Mesothelial cell of epicardium (in vitro differentiated cells): ENCODE results near the gene ATF2. TPM values are rescaled to one million over a fixed set of nuclear protein-coding genes. Genes with fewer than 3 reads are reported as not detected.

Experiments
- DNase-seq, 2 experiments: peaks; one replicate each; pipeline ENCODE4 v3.0.0; 2021; ENCODE audit warnings: low spot score in 2 of 2; ENCODE audit not compliant: unreplicated experiment in 2 of 2
- H3K27ac Mint-ChIP-seq: 2 replicates; pipeline ENCODE4 v1.8.0; 2021; ENCODE audit warnings: mixed read lengths
- H3K27me3 Mint-ChIP-seq: 2 replicates; pipeline ENCODE4 v1.8.0; 2021; ENCODE audit warnings: low read depth, mixed read lengths
- H3K36me3 Mint-ChIP-seq: 2 replicates; pipeline ENCODE4 v1.8.0; 2021; ENCODE audit warnings: mixed read lengths
- H3K4me1 Mint-ChIP-seq: 2 replicates; pipeline ENCODE4 v1.8.0; 2021; ENCODE audit warnings: mixed read lengths
- H3K4me3 Mint-ChIP-seq: 2 replicates; pipeline ENCODE4 v1.8.0; 2021; ENCODE audit warnings: mild to moderate bottlenecking, moderate library complexity, mixed read lengths
- H3K9me3 Mint-ChIP-seq: 2 replicates; pipeline ENCODE4 v1.8.0; 2021; ENCODE audit warnings: mixed read lengths
- total RNA-seq: library from RNA; stranded (reverse); gene quantifications from 3 replicates; pipeline ENCODE4 v1.2.1, GENCODE V29; 2021
- TF ChIP-seq, protein P1 (sequence below): fragments of 200-600 bp; sonication (generic); IDR thresholded peaks from one replicate; pipeline ENCODE4 v1.5.0; 2021; ENCODE audit warnings: antibody characterized with exemption; ENCODE audit not compliant: unreplicated experiment

ATF2 gene
- total RNA-seq, 1 donor from 2014 or later: 62.7 TPM

DNA sequence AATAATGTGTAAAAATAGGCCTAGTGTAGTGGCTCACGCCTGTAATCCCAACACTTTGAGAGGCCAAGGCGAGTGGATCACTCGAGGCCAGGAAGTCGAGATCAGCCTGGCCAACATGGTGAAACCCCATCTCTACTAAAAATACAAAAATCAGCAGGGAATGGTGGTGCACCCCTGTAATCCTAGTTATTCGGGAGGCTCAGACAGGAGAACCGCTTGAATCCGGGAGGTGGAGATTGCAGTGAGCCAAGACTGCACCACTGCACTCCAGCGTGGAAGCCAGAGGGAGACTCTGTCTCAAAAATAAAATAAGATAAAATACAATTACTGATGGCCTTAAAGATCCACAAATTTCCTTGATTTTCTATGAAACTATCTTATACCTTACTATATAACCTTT is 3.8 kb downstream of the ATF2 start:
- Mint-ChIP-seq H3K9me3 (no peaks in the 10 kb centered on the region), H3K27ac (no peak overlapping the region), H3K36me3 (peaks cover 3% of the 10 kb centered on the region), H3K4me1 (peaks cover 26% of the 10 kb centered on the region), H3K4me3 (no peak overlapping the region), H3K27me3 (no peaks in the 10 kb centered on the region)
- no peak for DNase-seq
- TF ChIP-seq, protein P1, sequence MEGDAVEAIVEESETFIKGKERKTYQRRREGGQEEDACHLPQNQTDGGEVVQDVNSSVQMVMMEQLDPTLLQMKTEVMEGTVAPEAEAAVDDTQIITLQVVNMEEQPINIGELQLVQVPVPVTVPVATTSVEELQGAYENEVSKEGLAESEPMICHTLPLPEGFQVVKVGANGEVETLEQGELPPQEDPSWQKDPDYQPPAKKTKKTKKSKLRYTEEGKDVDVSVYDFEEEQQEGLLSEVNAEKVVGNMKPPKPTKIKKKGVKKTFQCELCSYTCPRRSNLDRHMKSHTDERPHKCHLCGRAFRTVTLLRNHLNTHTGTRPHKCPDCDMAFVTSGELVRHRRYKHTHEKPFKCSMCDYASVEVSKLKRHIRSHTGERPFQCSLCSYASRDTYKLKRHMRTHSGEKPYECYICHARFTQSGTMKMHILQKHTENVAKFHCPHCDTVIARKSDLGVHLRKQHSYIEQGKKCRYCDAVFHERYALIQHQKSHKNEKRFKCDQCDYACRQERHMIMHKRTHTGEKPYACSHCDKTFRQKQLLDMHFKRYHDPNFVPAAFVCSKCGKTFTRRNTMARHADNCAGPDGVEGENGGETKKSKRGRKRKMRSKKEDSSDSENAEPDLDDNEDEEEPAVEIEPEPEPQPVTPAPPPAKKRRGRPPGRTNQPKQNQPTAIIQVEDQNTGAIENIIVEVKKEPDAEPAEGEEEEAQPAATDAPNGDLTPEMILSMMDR: no peak

DNA sequence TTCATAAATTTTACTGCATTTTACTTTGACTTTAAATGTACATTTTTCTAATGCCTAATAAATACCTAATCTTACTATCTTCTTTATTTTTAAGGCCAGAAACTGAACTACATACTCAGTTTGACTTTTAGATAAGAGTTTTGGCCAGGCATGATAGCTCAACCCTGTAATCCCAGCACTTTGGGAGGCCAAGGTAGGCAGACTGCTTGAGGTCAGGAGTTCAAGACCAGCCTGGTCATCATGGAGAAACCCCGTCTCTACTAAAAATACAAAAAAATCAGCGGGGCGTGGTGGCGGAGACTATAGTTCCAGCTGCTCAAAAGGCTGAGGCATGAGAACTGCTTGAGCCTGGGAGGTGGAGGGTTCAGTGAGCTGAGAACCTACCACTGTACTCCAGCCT is 9.1 kb downstream of the ATF2 start:
- Mint-ChIP-seq H3K36me3 (peaks cover 5% of the 10 kb centered on the region), H3K9me3 (no peaks in the 10 kb centered on the region), H3K4me1 (peaks cover 2% of the 10 kb centered on the region), H3K27ac (no peak overlapping the region), H3K4me3 (no peak overlapping the region), H3K27me3 (no peaks in the 10 kb centered on the region)
- DNase-seq: no peak
- TF ChIP-seq, protein P1: no peak

DNA sequence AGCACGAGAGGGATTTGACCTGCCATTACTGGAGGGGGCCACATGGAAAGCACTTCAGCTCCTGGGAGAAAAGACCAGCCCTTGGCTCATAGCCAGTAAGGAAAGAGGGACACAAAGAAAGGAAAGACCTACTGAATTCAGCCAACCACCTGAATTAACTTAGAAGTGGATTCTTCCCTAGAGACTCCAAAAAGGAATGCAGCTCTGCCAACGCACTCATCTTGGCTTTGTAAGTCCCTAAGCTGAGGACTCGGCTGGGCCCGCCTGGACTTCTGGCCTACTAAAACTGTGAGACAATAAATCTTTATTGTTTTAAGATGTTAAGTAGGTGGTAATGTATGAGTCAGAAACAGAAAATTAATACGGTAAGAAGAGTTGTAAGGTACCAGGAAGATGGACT is 11.5 kb downstream of the ATF2 start:
- Mint-ChIP-seq H3K27ac (no peak overlapping the region), H3K36me3 (peaks cover 5% of the 10 kb centered on the region), H3K4me1 (peaks cover 2% of the 10 kb centered on the region), H3K4me3 (no peak overlapping the region), H3K27me3 (no peaks in the 10 kb centered on the region), H3K9me3 (no peaks in the 10 kb centered on the region)
- TF ChIP-seq, protein P1: no peak
- DNase-seq: no peak

DNA sequence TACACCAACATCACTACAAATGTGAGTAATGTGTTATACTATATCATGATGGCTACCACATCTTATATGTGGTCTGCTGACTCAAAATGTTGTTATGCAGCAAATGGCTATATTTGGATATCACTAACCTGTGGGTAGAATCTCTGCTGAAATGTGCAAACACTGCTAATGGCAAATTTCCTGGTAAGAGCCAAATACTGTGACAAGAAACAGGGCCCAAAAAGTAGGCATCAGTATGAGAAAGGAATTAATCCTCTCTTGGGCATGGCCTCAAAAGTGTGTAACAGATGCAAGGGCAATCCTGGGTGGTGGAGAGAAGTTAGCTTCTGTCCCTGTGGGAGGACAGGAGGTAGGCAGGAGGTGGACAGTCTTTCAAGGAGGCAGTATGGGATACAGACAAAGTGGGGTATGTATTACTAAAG is 13.3 kb downstream of the ATF2 start:
- TF ChIP-seq, protein P1: no peak
- peaks cover 2% of the 10 kb centered on the region for H3K4me1 Mint-ChIP-seq
- no peak overlapping the region for H3K27ac Mint-ChIP-seq
- H3K4me3 Mint-ChIP-seq: no peak overlapping the region
- no peaks in the 10 kb centered on the region for H3K27me3 Mint-ChIP-seq
- no peak for DNase-seq
- H3K9me3 Mint-ChIP-seq: no peaks in the 10 kb centered on the region
- peaks cover 5% of the 10 kb centered on the region for H3K36me3 Mint-ChIP-seq

DNA sequence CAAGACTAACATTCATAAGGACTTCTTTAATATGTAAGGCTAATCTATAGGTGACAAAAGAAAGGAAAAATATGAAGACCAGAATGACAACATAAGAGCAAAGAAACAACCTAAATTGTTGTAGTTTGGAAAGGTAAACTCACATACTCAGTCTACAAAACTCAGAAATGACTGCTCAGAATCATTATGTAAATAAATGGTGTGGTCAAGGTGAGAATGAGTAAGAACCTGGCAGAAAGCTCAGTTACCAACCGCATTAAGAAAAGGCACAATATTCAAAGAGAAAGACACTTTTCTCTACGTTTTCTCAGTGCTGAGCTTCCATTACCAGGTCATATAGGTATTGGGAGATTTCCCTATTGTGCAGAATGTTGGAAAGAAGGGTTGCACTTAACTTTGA is 15.8 kb downstream of the ATF2 start:
- H3K4me1 Mint-ChIP-seq: peaks cover 6% of the 10 kb centered on the region
- no peak overlapping the region for H3K4me3 Mint-ChIP-seq
- no peaks in the 10 kb centered on the region for H3K27me3 Mint-ChIP-seq
- TF ChIP-seq, protein P1: no peak
- DNase-seq: no peak
- no peaks in the 10 kb centered on the region for H3K9me3 Mint-ChIP-seq
- H3K36me3 Mint-ChIP-seq: peaks cover 15% of the 10 kb centered on the region
- H3K27ac Mint-ChIP-seq: no peak overlapping the region

DNA sequence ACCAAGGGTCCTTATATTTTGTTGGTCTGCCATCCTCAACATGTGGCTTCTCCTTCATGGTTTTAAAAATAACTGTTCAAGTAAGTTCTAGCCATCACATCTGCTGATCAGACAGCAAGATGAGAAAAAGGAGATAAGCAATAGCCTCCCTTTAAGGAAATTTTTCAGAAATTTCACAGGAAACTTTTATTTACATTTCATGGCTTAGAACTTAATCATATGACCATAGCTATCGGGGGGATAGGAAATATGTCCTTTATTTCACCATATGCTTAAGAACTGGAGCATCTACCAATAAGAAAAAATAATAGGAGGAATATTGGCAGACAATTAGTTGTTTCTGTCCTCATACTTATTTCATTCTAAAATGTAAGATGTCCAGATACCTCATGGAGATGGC is 16.2 kb downstream of the ATF2 start:
- Mint-ChIP-seq H3K4me1 (peaks cover 6% of the 10 kb centered on the region), H3K36me3 (peaks cover 15% of the 10 kb centered on the region), H3K27me3 (no peaks in the 10 kb centered on the region)

More for the DNA sequence above, 16.2 kb downstream of the ATF2 start:
- H3K9me3 Mint-ChIP-seq: no peaks in the 10 kb centered on the region
- TF ChIP-seq, protein P1: no peak
- no peak for DNase-seq
- H3K4me3 Mint-ChIP-seq: no peak overlapping the region
- no peak overlapping the region for H3K27ac Mint-ChIP-seq
